HUES48 (cell line): ENCODE data around the gene BAZ1B.

Experiments used
- H3K27ac ChIP-seq: one replicate; pipeline ENCODE4 v1.7.0; 2013; ENCODE audit warnings: low read depth, low read length, inconsistent platforms
- H3K27me3 ChIP-seq: 2 replicates; pipeline ENCODE4 v1.6.1; 2013; ENCODE audit warnings: mild to moderate bottlenecking, low read length; ENCODE audit not compliant: control insufficient read depth, insufficient read depth
- H3K36me3 ChIP-seq: 2 replicates; pipeline ENCODE4 v1.6.1; 2013; ENCODE audit warnings: low read length; ENCODE audit not compliant: control insufficient read depth, insufficient read depth
- H3K4me1 ChIP-seq: 2 replicates; pipeline ENCODE4 v1.6.1; 2013; ENCODE audit warnings: mild to moderate bottlenecking, low read length; ENCODE audit not compliant: control insufficient read depth, insufficient read depth
- H3K4me3 ChIP-seq: 2 replicates; pipeline ENCODE4 v1.5.1; 2013; ENCODE audit warnings: mild to moderate bottlenecking, low read depth, low read length
- H3K9ac ChIP-seq: 2 replicates; pipeline ENCODE4 v1.6.1; 2013; ENCODE audit warnings: mild to moderate bottlenecking, low read depth, low read length, moderate library complexity
- H3K9me3 ChIP-seq: 2 replicates; pipeline ENCODE4 v1.6.1; 2013; ENCODE audit warnings: low read length; ENCODE audit not compliant: control insufficient read depth, insufficient read depth

The BAZ1B gene

DNA sequence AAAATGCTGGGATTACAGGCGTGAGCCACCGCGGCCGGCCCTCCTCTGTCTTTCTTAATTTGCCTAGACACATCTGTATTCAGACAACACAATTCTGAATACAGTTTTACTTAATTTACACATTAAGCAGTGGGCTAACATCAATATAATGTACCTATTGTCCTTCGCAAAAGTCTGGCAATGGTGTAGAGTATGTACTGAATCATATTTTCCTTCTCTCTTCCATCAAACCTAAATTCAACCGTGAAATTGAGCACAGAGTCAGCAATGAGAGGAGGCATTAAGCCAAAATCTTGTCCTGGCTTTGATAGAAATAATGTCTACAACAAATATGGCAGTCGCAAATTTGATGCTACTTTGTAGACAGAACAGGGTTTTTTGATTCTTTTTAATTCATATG, 58.1 kb downstream of the BAZ1B start:
- H3K9ac ChIP-seq: no peak overlapping the region
- no peaks in the 10 kb centered on the region for H3K9me3 ChIP-seq
- no peak overlapping the region for H3K27ac ChIP-seq
- no peaks in the 10 kb centered on the region for H3K27me3 ChIP-seq
- no peak overlapping the region for H3K4me3 ChIP-seq
- peaks cover 97% of the 10 kb centered on the region for H3K36me3 ChIP-seq
- no peaks in the 10 kb centered on the region for H3K4me1 ChIP-seq

DNA sequence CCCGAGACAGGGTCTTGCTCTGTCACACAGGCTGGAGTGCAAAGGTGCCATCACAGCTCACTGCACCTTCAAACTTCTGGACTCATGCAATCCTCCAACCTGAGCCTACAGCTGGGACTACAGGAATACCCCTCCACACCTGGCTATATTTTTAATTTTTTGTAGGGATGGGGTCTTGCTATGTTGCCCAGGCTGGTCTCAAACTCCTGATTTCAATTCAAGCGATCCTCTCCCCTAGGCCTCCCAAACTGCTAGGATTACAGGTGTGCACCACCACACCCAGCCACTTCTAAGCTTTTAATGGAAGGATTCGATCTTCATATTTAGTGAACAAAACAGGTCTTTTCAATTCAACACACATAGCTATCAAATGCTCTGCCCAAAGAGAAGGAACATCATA, 58.8 kb downstream of the BAZ1B start:
- H3K27ac ChIP-seq: no peak overlapping the region
- H3K27me3 ChIP-seq: no peaks in the 10 kb centered on the region
- peaks cover 96% of the 10 kb centered on the region for H3K36me3 ChIP-seq
- no peak overlapping the region for H3K4me3 ChIP-seq
- no peak overlapping the region for H3K9ac ChIP-seq
- H3K4me1 ChIP-seq: no peaks in the 10 kb centered on the region
- no peaks in the 10 kb centered on the region for H3K9me3 ChIP-seq

DNA sequence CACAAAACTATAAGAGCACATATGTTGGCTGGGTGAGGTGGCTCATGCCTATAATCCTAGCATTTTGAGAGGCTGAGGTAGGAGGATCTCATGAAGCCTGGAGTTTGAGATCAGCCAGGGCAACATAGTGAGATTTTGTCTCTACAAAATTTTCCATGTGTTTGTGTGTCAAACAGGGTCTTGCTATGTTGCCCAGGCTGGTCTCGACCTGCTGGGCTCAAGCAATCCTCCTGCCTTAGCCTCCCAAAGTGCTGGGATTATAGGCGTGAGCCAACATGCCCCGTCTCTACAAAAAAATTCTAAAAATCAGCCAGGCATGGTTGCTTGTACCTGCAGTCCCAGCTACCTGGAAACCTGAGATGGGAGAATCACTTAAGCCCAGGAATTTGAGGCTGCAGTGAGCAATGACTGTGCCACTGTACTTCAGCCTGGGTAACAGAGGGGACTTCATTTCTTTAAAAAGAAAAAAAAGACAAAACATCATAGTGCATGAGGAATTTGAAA, 60.3 kb downstream of the BAZ1B start:
- peaks cover 96% of the 10 kb centered on the region for H3K36me3 ChIP-seq
- H3K9ac ChIP-seq: no peak overlapping the region
- H3K27ac ChIP-seq: no peak overlapping the region
- H3K27me3 ChIP-seq: no peaks in the 10 kb centered on the region
- no peaks in the 10 kb centered on the region for H3K9me3 ChIP-seq
- no peak overlapping the region for H3K4me3 ChIP-seq
- no peaks in the 10 kb centered on the region for H3K4me1 ChIP-seq

DNA sequence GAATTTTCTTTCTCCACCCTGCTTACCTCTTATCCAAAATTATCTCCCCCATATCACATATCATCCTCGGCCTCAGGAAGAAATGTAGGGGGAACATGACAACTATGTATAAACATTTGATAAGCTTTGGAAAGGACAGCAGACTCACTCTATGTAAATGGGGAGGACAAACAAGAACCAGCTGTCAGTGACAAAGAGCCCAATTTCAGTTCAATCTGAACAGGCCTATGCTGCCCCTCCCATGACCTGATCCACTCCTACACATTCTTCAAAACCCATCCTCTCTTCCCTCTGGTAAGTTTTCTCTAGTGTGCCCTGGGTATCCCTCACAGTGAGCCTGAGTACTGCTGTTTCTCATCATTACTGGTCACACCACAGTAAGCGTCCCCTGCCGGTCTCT, 67.7 kb downstream of the BAZ1B start:
- Histone ChIP-seq H3K27me3 (no peaks in the 10 kb centered on the region), H3K27ac (no peak overlapping the region), H3K9ac (no peak overlapping the region), H3K4me3 (no peak overlapping the region), H3K9me3 (no peaks in the 10 kb centered on the region), H3K4me1 (no peaks in the 10 kb centered on the region), H3K36me3 (peaks cover 88% of the 10 kb centered on the region)

DNA sequence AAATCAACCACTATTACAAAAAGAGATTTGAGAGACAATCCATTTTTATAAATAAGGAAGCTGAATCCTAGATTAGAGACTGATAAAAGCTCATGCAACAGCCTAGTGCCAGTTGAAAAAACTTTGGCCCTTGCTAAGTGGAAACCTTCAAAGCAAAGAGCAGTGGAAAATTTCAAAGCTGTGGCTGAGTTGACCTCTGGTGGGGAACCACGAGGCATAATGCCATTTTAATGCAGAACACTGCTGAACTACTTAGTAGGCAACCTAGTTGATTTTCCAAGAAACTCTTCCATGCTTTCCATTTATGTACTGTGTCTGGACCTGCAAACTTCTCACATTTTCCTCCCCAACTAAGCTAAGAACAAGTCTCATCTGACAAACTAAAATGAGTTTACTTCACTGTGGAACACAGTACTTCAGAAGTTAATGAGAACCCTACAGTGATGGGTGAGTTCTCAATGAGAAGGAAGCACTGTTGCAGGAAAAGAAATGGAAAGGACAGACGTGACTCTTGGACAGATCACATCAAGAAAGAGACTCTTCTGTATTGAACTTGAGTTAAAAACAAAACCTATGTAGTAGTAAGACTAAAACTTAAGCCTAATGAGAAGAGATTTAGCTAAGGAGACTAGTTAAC, 69.0 kb downstream of the BAZ1B start:
- Histone ChIP-seq H3K27ac (no peak overlapping the region), H3K9me3 (no peaks in the 10 kb centered on the region), H3K9ac (no peak overlapping the region), H3K27me3 (no peaks in the 10 kb centered on the region), H3K4me3 (no peak overlapping the region), H3K36me3 (peaks cover 89% of the 10 kb centered on the region), H3K4me1 (no peaks in the 10 kb centered on the region)

DNA sequence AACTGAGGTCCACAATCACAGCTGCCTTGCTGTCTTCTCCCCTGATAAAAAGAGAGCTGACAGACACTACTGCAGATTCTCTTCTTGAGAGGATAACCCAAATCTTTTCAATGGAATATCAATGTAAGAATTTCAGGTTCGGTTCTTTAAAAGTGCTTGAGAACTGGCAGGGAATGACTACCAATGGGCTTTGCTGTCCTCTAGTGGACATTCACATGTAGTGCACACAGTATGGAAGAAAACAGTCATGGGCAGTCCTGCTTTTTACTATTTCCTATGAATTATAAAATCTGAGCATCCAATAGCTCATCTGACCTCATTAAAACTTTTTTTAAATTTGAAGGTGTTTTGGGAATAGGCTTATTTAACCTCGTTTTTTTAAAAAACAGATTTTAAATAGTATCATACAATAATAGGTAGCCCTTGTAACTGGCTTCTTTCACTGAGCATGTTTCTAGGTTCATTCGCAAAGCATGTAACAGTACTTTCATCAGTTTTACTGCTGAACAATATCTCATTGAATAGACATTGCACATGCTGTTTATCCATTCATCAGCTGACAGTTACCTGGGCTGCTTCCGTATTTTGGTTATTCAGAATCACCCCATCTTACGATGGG, 70.2 kb downstream of the BAZ1B start:
- Histone ChIP-seq H3K9ac (no peak overlapping the region), H3K4me1 (no peaks in the 10 kb centered on the region), H3K36me3 (peaks cover 89% of the 10 kb centered on the region), H3K27me3 (no peaks in the 10 kb centered on the region), H3K4me3 (no peak overlapping the region), H3K9me3 (no peaks in the 10 kb centered on the region), H3K27ac (no peak overlapping the region)

DNA sequence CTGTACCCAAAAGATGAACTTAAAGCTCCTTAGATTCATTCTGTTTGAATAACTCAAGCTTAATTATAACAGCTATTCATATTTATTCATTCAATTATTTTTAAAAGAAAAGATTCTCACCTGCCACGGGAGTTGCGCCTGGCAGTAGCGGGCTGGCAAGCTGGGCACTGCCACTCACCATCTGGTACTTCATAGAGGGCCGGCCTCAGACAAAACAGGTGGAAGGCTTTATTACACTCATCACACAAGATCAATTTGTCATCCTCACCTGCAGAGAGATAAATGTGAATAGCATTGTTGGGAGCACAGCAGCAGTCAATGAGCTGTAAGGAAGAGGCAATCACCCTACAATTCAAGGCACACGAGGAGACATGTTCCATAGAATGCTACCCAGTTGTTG, 72.7 kb downstream of the BAZ1B start:
- no peaks in the 10 kb centered on the region for H3K27me3 ChIP-seq
- no peak overlapping the region for H3K27ac ChIP-seq
- no peak overlapping the region for H3K4me3 ChIP-seq
- no peaks in the 10 kb centered on the region for H3K4me1 ChIP-seq
- H3K9me3 ChIP-seq: no peaks in the 10 kb centered on the region
- H3K9ac ChIP-seq: no peak overlapping the region
- H3K36me3 ChIP-seq: peaks cover 88% of the 10 kb centered on the region

DNA sequence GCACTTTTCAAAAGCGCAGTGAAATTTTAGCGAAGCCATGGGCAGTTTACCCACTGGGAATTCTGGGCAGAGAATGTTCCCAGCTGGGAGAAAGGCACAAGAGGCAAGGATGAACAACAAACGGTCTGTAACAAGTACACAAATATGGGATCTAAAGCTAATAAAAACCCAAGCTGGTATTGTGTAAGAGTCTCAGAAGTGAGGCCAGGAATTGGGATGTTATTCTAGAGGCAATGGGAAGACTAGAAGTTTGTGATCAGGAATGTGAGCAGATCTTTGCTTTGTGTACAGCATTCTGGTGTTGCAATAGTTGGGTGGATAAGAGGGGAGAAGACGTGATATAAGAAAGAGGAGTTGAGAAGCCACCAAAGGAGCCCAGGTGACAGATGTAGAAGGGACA, 73.5 kb downstream of the BAZ1B start:
- Histone ChIP-seq H3K36me3 (peaks cover 91% of the 10 kb centered on the region), H3K9me3 (no peaks in the 10 kb centered on the region), H3K27ac (no peak overlapping the region), H3K4me3 (no peak overlapping the region), H3K27me3 (no peaks in the 10 kb centered on the region), H3K4me1 (no peaks in the 10 kb centered on the region), H3K9ac (no peak overlapping the region)

DNA sequence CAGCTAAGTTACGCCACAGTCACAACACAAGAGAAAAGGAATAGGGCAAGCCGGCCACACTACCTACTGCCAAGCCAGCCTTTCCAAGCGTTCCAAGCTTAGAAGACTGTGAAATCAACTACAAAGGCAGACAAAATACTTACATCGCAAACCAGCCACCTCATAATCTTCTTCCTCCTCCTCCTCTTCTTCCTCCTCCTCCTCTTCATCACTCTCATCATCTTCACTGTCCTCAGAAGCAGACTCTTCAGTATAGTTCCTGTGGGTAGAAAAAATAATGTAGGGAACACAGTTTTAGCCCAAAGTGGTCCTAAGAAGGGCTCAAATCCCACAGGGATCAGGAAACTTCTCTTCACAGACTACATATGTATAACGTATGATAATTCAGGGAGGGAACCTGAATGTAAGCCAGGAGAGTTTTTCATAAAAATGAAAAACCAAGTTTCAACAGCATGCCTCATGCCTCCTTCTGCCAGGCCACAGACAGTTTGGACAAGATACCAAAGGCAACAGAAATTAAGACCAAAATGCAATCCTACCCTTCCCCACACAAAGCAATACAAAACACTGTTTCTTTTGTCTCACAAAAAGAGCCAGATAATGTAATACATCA, 74.9 kb downstream of the BAZ1B start:
- Histone ChIP-seq H3K9ac (no peak overlapping the region), H3K4me1 (no peaks in the 10 kb centered on the region), H3K4me3 (no peak overlapping the region), H3K9me3 (no peaks in the 10 kb centered on the region), H3K27me3 (no peaks in the 10 kb centered on the region), H3K36me3 (peaks cover 94% of the 10 kb centered on the region), H3K27ac (no peak overlapping the region)

DNA sequence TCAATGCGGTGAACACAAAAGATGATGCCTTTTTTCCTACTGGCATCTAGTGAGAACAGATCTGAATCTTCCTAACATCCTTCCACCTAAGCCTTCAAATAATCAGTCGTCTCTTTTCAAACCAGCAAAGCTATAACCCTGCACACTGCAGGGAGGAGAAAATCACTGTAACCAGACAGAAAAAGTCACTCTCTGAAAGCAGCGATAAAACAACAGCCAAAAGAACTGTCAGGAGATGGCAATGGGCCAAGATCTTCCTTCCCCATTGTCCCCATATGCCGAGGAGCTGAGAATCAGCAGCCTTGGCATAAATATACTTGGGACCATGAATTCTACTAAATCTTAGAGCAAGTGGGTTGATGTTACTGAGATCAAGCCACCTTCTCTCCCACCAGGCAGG, 75.4 kb downstream of the BAZ1B start:
- Histone ChIP-seq H3K27me3 (no peaks in the 10 kb centered on the region), H3K9me3 (no peaks in the 10 kb centered on the region), H3K4me1 (no peaks in the 10 kb centered on the region), H3K27ac (no peak overlapping the region), H3K36me3 (peaks cover 99% of the 10 kb centered on the region), H3K9ac (no peak overlapping the region), H3K4me3 (no peak overlapping the region)

DNA sequence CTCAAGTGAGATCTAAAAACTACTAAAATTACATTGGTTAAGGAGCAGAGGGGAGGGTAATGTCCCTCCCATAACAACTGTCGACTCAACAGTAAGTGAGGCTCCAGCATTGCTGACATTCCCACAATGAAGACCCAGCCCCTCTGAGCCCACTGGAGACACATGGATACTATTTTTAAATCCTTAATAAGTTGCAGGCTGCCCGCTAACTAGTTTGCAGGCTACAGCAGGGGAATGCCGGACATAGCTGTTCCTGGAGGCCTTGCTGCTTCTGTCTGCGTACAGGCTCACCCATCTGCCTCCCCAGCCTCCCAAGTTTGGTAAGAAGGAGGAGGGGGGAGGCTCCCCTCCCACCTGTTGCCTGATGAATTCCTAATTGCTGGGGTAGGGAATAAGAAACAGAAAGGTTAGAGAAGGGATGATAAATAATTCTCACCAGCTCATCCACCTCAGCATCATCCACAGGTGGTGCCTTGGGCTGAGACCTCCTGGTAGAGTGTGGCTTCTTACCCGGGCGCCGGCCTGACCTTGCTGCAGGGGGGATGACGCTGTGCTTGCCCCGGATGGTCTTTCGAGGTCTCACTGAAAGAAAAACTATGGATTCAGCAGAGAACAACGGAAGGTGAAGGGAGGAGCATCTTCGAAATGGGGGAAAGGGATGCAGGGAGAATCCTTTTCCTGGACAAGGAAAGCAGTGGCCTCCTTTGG, 78.4 kb downstream of the BAZ1B start:
- Histone ChIP-seq H3K9ac (no peak overlapping the region), H3K4me1 (no peaks in the 10 kb centered on the region), H3K27ac (no peak overlapping the region), H3K36me3 (peaks cover 92% of the 10 kb centered on the region), H3K27me3 (no peaks in the 10 kb centered on the region), H3K4me3 (no peak overlapping the region), H3K9me3 (no peaks in the 10 kb centered on the region)
